GM10248 (cell line): ENCODE data around the gene HRH1.
"Not testable (repeated sequence)": the region's sequence is repeated elsewhere in the genome, so short reads cannot be mapped to it uniquely, and the experiment has no call there.

ENCODE experiments used
- CTCF ChIA-PET: fragments of 300-600 bp; sonication (Branson Sonifier 250); formaldehyde crosslinking; extraction: SDS; loops from one replicate; lab custom pipeline; 2021; ENCODE audit warnings: antibody characterized with exemption; lab: Yijun Ruan, JAX
- POLR2A ChIA-PET: fragments of 350-650 bp; sonication (Branson Sonifier 250); formaldehyde crosslinking; extraction: SDS; loops from one replicate; lab custom pipeline; 2020; ENCODE audit warnings: antibody characterized with exemption; lab: Yijun Ruan, JAX
- DNase-seq: peaks from one replicate; pipeline ENCODE4 v3.0.0; 2012; ENCODE audit errors: extremely low spot score
- TF ChIP-seq, protein P1 (sequence below): IDR thresholded peaks from 2 replicates; pipeline ENCODE4 v1.5.1; 2012; ENCODE audit warnings: mild to moderate bottlenecking, low read depth; ENCODE audit errors: extremely low read depth, missing control alignments, control extremely low read depth

HRH1 gene

DNA sequence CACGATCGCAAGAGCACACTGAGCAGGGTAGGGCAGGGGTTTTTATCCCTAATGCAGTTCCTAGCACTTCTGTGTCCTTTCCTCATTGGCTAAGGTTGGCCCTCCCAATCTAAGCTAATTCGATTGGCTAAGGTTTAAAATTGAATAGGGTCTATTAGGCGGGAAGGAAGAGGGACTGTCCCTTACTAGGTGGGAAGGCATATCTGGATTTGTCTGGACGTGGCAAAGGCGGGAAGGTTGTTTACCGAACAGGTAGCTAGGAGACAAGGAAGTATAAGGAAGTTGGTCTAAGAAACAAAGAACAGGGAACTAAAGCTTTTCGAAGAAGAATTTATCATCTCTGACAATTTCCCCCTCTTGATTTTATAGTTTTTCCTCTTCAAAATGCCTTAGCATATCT, 93.1 kb downstream of the HRH1 start:
- ChIA-PET POLR2A (no interaction called here), CTCF (interaction anchor here (1.7 to 3.1 kb wide), 2 partner anchors 11 to 87 kb away, joined by 8 to 12 read pairs; no protein-coding TSS in a partner anchor)
- TF ChIP-seq, protein P1, sequence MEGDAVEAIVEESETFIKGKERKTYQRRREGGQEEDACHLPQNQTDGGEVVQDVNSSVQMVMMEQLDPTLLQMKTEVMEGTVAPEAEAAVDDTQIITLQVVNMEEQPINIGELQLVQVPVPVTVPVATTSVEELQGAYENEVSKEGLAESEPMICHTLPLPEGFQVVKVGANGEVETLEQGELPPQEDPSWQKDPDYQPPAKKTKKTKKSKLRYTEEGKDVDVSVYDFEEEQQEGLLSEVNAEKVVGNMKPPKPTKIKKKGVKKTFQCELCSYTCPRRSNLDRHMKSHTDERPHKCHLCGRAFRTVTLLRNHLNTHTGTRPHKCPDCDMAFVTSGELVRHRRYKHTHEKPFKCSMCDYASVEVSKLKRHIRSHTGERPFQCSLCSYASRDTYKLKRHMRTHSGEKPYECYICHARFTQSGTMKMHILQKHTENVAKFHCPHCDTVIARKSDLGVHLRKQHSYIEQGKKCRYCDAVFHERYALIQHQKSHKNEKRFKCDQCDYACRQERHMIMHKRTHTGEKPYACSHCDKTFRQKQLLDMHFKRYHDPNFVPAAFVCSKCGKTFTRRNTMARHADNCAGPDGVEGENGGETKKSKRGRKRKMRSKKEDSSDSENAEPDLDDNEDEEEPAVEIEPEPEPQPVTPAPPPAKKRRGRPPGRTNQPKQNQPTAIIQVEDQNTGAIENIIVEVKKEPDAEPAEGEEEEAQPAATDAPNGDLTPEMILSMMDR: no peak
- DNase-seq: no peak

DNA sequence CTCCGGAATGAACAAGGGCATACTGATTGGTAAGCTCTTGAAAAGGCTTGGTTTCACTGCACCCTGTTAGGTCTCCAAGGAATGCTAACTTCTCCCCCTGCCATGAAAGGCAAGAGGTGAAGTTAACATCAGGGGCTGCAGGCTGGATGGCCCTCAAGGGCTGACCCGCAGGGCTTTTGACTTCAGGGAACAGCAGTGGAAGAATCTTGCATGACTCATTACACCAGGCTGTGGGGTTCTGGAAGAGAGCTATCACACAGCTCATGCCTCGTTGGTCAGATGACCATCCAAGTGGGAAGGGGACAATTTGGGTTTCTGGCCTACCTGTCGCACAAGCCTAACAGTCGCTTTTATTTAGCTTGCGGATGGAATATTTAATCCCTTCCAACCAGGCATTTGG, 94.3 kb downstream of the HRH1 start:
- ChIA-PET POLR2A (no interaction called here), CTCF (interaction anchor here (0.9 to 3.1 kb wide), 4 partner anchors 9 to 86 kb away, joined by 3 to 12 read pairs (median 6); no protein-coding TSS in a partner anchor)
- TF ChIP-seq, protein P1: no peak
- no peak for DNase-seq

DNA sequence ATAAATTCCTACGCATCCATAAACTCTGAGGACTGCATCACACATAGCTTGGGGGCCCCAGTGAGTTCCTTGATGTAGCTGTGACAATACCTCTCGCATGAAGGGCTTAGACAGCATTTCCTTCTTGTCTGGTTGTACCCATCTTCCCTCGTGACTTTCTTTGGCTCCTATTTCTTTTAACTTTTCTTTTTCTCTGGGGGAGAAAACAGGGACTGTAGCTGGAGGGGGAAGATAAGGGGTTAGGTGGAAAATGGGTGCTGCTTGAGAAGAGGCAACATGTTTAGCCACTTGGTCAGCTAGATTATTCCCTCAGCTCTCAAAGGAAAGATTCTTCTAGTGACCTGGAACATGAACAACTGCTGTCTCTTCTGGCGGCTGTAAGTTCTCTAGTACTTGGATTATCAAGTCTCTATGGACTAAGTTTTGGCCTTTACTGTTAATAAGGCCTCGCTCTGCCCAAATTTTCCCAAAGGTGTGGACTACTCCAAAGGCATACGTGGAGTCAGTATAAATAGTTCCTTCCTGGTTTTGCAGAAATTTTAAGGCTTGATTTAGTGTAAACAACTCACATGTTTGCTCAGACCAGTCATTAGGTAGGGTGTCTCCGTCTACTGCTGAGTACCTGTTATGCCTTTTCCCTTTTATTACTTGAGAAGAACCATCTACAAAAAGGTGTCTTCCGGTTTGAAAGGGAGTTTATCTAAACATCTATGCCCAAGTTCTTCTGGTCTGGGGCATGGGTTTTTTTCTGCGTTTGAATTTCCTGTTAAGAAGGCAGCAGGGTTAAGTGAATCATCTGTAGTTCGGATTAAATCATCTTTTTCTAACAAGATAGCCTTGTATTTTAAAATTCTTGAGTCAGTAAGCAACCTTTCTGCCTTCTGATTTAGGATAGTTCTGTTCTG, 96.9 kb downstream of the HRH1 start:
- no peak for DNase-seq
- ChIA-PET CTCF (no interaction called here), POLR2A (no interaction called here)
- TF ChIP-seq, protein P1: no peak

DNA sequence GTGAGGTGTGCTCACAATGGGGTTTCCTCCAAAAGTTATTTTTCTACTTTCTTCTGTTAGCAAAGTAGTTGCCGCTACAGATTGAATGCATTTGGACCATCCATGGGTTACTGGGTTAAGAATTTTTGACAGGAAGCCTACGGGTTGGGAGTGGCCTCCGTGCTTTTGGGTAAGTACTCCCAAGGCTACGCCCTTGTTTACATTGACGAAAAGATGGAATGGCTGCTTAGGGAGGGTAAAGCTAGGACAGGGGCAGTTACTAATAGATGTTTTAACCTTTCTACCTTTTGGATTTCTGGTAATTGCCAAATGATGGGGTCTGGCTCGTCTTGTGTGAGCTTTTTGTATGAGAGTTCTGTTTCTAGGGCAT, 97.5 kb downstream of the HRH1 start:
- POLR2A ChIA-PET: no interaction called here
- CTCF ChIA-PET: no interaction called here
- DNase-seq: no peak
- TF ChIP-seq, protein P1: no peak

DNA sequence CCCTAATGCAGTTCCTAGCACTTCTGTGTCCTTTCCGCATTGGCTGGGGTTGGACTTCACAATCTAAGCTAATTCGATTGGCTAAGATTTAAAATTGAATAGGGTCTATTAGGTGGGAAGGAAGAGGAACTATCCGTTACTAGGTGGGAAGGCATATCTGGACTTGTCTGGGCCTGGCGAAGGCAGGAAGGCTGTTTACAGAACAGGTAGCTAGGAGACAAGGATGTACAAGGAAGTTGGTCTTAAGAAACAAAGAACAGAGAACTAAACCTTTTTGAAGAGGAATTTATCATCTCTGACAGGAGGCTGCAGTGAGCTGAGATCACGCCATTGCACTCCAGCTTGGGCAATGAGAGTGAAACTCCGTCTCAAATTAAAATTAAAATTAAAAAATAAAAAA, 100.6 kb downstream of the HRH1 start:
- CTCF ChIA-PET: interaction anchor here (2.5 kb wide), 1 partner anchor 11 kb away, joined by 11 read pairs; no protein-coding TSS in a partner anchor
- TF ChIP-seq, protein P1: no peak
- POLR2A ChIA-PET: interaction anchor here (0.5 kb wide), 1 partner anchor 30 kb away, joined by 10 read pairs; no protein-coding TSS in a partner anchor
- no peak for DNase-seq

DNA sequence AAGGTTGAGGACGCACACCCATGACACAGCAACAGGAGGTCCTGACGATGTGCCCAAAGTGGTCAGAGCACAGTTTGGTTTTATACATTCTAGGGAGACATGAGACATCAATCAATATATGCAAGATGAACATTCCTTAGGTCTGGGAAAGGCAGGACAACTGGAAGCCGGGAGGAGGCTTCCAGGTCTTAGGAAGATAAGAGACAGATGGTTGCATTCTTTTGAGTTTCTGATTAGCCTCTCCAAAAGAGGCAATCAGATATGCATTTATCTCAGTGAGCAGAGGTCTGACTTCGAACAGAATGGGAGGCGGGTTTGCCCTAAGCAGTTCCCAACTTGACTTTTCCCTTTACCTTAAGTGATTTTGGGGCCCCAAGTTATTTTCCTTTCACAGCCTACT, 101.2 kb downstream of the HRH1 start:
- POLR2A ChIA-PET: interaction anchor here (0.5 kb wide), 1 partner anchor 30 kb away, joined by 10 read pairs; no protein-coding TSS in a partner anchor
- not testable (repeated sequence) for DNase-seq

DNA sequence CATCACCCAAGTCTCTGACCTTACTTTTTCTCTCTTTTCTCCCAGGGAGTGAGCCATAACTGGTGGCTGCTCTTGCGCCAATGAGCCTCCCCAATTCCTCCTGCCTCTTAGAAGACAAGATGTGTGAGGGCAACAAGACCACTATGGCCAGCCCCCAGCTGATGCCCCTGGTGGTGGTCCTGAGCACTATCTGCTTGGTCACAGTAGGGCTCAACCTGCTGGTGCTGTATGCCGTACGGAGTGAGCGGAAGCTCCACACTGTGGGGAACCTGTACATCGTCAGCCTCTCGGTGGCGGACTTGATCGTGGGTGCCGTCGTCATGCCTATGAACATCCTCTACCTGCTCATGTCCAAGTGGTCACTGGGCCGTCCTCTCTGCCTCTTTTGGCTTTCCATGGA, 104.7 kb downstream of the HRH1 start:
- TF ChIP-seq, protein P1: no peak
- POLR2A ChIA-PET: no interaction called here
- CTCF ChIA-PET: no interaction called here
- no peak for DNase-seq

More for the DNA sequence above, 101.2 kb downstream of the HRH1 start:
- CTCF ChIA-PET: interaction anchor here (2.5 kb wide), 1 partner anchor 12 kb away, joined by 11 read pairs; no protein-coding TSS in a partner anchor
